Measurements from ENCODE around the gene RAD9A.
A peak's percentile ranks its signal among the peaks of the same experiment; 100 is the strongest.

RAD9A gene

DNA sequence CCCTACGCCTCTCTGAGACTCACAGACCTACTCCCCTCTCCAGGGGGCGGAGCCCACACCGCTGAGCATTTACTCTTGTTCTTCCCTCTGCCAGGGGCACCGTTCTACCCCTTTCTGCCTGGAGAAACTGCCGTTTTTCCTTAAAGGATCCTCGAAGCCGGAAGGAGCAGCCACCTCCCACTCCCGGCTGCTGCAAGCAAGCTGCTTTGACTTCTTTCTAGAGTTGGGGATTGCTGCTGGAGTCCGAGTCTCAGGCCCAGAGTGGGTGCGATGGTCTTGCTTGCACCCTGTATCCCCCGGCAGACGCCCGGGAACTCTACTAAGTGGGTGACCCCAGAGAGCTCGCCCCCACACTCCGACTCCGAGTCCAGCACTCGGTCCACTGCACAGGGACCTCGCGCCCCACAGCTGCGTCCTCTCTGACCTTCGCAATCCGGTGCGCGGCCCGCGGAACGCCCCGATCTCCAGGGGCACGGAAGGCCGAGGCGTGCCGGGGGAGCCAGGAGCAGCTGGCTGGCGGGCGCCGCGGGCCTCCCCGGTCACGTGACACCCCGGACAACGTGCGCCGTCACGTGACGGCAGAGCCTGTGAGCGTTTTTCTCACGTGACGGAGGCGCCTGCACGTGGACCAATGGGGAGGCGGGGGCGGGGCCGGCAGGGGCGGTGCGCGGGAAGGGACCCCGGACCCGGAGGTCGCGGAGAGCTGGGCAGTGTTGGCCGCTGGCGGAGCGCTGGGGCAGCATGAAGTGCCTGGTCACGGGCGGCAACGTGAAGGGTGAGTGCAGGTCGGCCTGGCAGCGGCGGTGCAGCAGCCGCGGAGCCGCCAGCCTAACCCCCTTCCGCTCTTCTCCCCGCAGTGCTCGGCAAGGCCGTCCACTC, at the start of gene RAD9A:
Gene RAD9A, plus strand, starts transcription at position 683 of the 879 bp plus-strand sequence. Its CDS starts 59 bp downstream, at position 742.
- peak; percentile 94 for DNase-seq

DNA sequence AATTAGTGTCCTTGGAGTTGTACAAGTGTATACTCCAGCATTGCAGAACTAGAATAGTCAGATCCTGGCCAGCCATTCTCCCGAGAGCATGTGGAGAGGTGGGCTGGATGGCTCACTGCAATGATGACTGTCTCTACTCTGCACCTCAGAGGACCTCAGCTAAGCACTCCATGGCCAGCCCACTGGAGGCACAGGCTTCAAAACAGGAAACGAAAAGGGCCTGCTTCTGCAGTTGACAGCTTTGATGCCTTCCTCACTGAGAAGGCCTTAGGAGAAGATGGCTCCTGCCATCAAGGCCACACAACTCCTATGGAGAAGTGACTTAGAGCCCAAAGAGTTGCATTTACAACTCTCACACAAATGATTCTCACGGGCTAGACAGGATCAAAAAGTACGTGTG, 47.5 kb upstream of the RAD9A start:
- DNase-seq = no peak

DNA sequence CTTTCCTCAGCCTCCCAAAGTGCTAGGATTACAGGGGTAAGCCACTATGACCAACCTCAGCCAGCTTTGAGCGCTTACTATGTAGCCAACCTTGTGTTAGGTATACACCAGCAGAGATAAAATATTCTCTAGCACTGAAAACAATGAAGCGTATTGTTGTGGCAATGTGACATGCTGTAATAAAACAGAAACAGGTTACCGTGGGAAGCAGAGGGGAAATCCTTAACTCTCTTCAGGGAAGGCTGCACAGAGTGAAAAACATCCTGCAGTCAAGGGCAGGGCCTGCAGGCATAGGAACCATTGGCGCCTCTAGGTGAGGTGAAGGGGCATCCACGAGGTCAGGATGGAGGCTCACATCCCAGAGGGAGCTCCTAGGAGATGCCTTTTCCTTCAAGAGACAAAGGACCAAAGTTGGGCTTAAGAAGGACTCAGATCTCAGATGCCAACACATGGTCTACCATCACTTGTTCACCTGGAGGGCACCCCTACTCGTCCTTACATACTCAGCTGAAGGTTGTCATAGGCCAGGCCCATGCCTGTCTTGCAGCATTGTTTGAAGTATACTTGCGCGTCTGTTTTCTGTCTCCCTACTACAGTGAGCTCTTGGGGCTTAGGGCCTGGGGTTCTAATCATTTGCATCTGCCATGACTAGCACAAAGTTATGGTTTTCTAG, 46.4 kb upstream of the RAD9A start:
- no peak for DNase-seq

DNA sequence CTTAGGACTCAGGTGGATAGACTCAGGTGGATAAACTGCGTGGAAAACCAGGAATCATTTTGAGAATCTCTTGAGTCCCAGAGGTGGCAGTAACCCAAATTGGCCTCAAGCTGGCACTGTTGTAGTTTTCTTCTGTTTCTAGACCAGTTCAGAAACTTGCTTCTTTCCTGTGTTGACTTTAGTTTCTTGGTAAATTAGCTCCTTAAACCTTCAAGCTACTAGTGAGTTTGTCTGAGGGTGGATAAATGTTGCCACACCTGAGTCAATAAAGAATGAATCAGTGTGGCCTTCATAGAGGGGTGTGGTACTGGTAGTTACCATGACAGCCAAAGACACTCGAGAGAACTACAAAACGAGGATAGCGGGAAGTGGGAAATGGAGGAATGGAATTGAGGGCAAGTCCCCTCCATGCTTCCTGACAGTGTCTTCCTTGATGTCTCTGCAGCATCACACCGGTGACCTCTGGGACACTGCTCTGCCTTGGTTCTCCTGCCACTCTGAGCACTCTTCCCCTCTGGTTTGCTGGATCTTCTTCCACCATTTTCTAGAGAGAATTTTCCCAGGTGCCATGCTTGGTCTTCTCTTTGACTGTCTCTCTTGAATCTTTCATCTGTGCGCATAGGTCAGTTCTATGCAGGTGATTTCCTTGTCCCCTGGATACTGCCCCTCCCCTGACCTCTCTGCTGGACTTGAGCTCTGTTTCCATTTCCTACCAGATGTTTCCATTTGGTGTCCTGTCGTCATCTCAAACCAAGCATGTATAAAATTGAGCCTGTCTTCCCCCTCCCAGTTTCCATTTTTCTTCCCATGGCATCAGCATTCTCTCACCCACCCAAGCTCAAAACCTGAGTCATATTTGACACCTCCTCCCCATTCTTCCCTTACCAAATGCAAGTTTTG, 45.6 kb upstream of the RAD9A start:
- peak; percentile 56 for DNase-seq

DNA sequence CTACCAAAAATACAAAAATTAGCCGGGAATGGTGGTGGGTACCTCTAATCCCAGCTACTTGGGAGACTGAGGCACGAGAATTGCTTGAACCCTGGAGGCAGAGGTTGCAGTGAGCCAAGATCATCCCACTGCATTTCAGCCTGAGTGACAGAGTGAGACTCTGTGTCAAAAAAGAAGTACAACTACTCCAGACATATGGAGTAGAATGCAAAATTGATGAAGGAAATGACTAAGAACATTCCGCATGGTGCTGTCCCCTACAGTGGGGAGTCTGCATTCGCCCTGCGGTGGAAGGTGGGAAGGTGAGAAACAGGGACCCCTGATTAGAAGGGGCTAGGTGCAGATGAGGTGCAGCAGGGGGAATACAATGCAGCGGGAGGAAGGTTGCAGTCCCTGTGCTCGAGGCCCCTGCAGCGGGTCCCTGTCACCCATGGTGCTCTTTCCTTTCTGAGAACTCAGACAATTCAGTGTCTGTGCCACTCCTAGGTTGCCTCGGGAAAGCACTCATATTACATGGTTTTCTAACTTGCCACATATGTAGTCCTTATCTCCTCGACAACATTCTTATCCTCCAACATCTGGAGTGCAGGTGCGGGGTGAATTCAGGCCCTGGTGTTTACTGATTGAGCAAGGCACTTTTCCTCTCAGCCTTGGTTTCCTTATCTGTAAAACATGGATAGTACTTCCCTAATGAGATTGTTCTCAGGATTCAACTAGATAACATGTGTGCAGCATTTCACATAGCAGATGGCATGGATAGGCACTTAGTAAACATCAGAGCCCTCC, 43.6 kb upstream of the RAD9A start:
- no peak for DNase-seq

DNA sequence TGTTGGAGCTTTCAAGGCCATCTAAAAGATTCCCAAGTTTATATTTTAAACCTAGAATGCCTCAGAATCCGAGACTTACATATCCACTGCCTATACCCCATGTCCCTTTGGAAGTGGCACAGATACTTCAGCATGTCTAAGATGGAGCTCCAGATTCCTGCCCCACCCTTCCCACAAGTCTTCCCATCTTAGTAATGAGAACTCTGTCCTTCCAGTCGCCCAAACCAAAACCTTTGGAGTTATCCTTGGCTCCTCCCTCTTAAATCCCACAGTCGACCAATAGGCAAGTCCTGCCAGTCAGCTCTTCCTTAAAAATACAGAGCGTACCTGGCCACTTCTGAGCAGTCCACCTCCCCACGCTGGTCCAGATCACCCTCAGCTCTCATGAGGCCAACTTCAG, 42.8 kb upstream of the RAD9A start:
- DNase-seq = no peak

DNA sequence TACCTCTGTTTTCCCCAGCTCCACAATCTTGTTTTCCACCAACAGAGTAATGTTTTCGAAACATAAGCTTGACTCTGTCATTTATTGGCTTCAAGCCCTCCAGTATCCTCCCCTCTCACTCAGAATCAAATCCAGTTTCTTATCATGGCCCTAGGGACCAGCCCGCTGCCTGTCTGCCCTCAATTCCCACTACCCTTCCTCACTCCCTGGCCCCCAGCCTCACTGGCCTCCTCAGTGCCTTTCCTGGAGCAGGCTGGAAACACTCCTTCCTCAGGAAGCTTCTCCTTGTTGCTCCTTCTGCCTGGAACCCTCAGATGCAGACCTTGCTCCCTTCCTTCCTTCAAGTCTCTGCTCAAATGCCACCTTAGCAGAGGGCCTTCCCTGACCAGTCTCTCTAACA, 42.3 kb upstream of the RAD9A start:
- DNase-seq = no peak

DNA sequence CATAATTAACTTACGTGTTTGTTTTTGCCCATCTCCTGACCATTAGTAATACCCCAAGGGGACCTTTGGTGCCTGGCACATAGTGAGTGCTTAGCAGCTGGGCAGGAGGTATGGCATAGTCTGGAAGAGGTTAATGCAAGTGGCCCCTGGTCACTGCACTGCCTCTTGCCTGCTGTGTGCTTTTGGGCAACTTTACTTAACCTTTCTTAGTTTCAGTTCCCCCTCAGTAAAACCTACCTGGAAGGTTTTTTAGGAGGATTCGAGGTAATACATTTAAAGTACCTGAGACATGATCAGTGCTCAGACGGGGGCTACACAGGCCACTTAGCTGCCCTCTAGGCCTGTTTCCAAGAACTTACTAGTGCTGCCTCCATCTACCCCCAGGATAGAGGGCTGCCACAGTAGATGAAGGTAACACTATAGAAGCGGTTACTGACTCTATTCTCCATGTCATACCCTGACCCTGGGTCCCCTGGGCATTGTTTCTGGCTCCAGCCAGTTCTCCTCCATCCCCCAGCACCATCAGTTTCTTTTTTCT, 41.8 kb upstream of the RAD9A start:
- no peak for DNase-seq

DNA sequence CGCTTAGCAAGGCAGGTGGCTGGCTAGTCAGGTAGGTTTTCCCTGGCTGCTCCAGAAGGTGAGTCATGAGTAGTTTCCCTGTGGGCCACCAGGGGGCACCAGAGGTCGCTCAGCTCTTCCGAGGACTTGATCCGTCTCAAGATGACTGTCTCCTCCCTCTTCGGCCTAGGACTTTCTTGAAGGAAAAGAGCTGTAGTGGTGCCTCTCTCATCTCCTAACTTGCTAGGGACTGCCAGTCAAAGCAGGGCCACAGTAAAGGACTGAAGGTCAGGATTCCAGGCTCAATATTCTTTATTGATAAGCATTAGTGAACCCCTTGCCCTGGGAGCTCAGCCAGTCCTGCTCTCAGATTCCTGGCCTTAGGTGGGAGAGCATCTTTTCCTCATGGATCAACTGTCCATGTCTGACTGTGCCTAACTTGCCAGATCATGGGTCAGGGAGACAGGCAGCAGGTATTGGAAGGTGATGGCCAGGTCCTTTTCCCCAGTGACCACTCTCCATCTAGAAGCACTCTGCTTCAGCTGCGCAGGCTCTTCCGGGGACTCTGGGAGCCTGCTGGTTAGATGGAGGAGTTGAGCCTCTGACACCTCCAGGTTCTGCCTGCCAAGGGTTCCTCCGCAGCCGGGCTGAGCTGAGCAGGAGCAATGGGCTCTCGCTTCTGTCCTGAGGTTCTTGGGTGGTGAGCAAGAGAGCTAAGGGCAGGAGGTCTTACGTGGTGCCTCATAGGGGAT, 40.3 kb upstream of the RAD9A start:
- peak; percentile 71 for DNase-seq

DNA sequence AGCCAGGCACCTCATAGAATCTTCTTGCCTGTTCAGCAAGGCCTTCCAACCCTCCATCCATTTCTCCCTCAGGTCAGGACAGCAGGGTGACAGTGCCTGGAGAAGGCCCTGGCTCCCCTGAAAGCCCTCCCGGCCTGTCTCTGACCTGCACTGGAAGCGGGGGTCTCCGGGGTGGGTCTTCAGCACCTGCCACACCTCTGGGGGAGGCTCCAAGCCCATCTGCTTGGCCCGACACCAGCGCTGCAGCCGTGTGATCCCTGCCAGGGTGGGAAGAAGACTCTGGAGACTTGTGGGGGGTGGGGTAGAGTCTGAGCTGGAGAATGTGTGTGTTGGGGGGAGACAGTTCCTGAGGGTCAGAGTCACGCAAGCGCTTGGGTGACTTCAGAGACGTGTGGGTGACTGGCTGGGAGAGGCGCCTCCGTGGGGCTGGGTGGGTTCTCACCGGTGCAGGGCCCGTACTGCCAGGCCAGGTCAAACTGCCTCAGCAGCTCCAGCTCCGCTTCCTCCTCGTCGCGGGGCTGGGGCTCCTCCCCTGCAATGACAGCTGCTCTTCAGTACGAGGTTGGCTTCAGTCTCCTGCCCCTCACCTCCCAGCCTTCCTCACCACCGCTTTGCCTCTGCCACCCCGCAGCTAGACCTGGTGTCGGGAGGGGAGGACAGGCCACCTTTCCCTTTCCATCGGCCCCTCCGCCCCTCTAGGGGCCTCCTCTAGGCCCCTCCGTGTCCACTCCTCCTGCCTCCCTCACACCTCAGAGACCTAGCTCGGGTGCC, 39.1 kb upstream of the RAD9A start:
- DNase-seq = no peak

DNA sequence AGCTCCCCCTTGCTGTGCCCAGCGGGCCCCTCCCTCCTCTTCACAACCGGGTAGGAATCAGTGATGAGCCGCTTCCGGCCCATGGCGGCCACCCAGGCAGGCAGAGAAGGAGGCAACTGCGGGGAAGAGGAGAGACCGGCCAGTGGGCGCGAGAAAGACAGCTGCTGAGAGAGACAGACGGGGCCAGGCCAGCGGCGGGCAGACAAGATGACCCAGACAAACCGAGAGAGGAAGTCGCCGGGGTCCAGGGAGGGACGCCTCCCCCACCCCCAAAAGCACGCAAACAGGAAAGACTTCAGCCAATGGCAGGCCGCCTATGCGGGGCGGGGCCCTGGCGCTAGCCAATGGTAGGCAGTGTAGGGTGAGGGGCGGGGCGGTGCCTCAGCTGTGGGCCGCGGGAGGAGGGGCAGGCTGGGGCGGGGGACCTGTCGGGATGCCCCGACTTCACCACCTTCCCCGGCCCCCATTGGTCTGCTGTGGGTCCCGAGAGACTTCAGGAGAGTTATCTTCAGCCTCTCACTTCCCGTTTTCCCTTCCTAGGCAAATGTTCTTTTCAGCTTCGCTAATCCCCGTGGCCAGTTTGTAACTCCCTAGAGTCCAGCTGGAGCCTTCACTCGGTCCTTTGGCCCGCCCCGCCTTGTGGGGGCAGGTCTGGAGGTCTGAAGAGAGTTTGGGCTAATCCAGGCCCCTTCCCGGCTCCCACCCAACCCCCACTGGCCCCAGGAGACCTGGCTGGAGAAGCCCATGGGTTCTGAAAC, 38.3 kb upstream of the RAD9A start, which contains the start of gene POLD4:
Gene POLD4, minus strand, starts transcription at position 230 of the 758 bp plus-strand sequence. Its CDS starts 147 bp downstream, at position 83.
- DNase-seq = peak; percentile 96

DNA sequence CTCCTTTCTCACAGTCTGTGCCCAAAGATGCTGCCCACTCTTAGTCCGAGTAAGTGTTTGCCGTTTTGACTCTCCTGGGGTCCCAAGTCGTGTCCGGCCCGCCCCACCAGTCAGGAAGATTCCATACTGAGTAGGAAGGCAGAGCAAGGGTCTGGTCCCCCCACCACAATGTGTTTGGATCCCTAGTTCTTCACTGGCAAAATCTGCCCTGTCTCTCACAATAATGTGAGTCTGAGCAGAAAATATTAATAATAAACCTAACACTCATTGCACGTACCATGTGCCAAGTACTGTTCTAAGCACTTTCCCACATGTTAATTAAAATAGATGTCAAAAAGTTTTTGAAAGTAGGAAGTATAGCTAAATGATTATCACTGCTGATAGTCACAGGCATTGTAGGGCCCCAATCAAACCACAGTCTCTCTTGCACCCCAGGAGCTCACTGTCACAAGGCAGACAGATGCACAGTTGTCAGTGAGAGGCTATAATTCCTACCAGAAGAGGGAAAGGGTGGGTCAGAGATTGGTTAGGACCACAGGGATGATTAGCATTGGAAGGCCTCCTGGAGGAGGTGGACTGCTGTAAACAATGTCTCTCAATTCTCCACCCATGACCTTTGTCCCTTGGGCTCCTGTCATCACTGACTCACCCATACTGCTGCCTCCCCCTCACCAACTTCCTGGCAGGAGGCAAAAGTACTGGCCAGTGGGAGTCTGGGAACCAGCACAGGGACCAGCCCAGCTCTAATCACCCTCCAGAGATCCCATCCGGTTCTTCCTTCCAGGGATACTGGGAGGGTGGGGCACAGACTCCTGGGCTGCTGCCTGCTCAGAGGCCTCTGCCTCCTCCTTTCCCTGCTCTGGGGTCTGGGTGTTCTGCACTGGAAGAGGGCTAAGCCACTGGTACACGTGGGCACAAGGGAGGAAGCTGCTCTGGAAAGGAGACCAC, 37.4 kb upstream of the RAD9A start:
- DNase-seq = peak; percentile 92

DNA sequence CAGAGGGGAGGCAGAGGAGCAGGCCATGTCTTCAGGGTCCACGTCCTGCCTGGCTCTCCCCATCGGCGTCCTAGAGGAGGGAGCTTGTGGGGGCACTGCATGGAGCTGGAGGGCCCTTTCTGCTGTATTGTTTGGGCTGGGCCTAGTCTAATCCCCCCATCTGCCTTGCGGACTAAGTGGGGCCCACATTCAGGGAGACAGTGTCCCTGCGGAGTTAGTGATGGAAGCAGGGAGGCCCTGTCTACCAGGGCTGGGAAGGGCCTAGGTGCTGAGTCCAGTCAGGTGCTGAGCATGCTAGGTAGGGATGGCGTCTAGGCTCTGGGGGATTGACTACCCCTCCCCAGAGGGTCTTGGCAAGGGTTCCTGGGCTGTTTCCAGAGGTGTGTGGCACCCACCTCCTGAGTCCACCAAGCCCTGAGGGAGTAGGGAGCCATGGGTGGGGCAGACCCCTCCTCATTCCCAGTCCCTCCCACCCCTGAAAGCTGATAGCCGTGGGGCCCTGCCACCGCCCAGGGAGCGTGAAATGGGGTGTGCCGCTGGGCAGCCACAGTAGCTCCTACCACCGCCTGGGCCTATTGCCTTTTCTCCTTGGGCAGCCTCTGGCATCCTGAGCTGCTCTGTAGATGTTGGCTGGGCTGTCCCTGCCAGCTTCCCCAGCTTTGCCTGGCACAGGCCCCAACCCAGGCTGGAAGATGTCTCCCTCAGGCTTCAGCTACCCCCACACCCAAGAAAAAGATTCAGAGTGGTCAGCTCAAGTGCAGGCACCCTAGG, 36.6 kb upstream of the RAD9A start:
- no peak for DNase-seq

DNA sequence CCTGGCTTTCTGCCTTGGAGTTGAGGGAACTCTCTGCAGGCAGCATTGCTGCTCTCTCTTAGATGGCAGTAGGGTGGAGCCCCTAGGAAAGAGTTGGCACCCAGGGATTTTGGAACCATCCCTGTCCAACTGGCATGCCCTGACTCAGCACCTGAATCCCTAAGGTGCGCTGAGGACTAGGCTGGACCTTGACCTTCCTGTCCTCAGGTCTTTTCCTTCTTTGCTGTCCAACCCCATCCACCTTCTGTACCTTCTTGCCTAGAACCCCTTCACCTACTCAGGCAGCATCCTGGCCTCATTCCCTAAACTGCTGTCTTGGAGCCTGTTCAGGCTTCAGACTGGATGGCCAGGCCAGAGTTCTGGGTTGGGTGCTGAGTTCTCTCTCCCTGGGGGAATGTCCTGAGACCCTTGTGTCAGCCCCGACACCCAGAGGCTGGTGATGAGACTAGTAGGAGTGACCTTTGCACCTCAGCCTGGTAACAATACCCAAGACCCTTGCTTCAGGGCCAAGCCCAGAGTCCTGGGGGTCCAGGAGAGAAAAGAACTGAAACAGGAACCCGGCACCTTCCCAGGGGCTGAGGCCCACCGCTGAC, 35.9 kb upstream of the RAD9A start:
- no peak for DNase-seq

DNA sequence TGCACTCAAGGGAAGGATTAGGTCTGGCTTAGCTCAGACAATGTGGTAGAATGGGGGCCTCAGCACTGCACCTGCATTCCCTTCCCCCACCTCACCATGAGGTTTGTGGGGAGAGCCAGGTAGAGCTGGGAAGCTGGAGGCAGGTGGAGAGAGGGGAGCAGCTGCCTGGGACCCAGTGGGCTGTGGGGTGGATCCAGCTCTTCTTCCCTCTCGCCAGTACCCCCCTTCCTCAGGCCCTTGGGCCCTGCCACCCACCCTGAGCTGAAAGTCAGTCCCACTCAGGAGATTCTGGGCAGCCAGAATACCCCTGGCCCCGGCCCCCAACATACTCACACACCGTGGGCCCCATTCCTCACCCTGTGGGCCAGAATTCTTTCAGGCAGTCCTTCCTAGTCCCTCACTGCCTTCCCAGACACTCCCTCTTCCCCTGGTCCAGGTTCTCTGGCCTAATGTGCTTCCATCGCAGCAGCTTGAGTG, 35.4 kb upstream of the RAD9A start:
- DNase-seq = no peak

DNA sequence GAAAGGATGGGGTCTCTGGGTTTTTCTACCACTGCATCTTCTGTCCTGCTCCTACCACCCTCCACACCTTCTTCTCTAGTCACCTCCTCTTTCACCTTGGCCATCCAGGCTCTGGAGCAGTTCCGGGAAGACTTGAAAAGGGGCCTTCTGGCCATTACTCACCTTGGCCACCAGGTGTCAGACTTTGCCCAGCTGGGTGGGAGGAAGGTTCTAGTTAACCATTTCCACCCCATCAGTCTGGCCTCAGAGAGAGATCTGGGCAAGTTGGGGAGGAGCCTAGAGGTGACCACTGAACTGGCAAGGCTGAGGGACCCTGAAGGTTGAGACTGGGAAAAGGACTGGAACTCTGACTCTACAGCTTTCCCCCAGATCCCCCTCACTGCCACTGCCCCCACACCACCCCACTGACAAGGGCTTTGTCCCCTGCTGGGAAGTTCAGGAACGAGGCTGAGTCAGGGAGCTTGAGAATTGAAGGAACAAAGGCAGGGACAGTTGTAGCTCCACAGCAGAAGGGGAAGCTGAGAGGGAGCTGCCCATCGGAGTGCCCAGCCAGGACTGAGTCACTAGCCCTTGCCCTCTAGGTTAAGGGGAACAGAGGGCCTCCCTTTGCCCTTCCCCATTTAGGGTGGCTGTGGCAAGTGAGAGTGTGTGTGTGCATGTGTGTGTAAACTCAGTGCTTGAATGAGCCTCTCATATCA, 34.8 kb upstream of the RAD9A start:
- peak; percentile 75 for DNase-seq
